Measurements from ENCODE around the gene LRMDA.
"Not testable (repeated sequence)": the region's sequence is repeated elsewhere in the genome, so short reads cannot be mapped to it uniquely, and the experiment has no call there.

Gene LRMDA

GRCh38 chr10:76115471-76116155, 684.2 kb downstream of the LRMDA start:
- no peak for DNase-seq

GRCh38 chr10:76116523-76116922, 685.1 kb downstream of the LRMDA start:
- DNase-seq: no peak

GRCh38 chr10:76117949-76118348, 686.5 kb downstream of the LRMDA start:
- no peak for DNase-seq

- peak in 1 of 2 experiments; percentile 18 for DNase-seq
These were observed 687.6 kb downstream of the LRMDA start for GRCh38 chr10:76119036-76119435.

GRCh38 chr10:76119515-76119914, 688.1 kb downstream of the LRMDA start:
- no peak for DNase-seq

- DNase-seq: no peak
These were observed 690.6 kb downstream of the LRMDA start for GRCh38 chr10:76122056-76122455.

- no peak for DNase-seq
These were observed 692.9 kb downstream of the LRMDA start for GRCh38 chr10:76124280-76124679.

GRCh38 chr10:76125900-76126299, 694.5 kb downstream of the LRMDA start:
- DNase-seq: no peak

GRCh38 chr10:76126607-76127527, 695.4 kb downstream of the LRMDA start:
- no peak for DNase-seq

GRCh38 chr10:76127984-76128589, 696.7 kb downstream of the LRMDA start:
- peak in 1 of 2 experiments; percentile 61 for DNase-seq

- no peak for DNase-seq
These were observed 697.8 kb downstream of the LRMDA start for GRCh38 chr10:76129213-76129612.

- DNase-seq: no peak
These were observed 699.5 kb downstream of the LRMDA start for GRCh38 chr10:76130892-76131291.

GRCh38 chr10:76133597-76134255, 702.3 kb downstream of the LRMDA start:
- DNase-seq: no peak

- no peak for DNase-seq
These were observed 705.5 kb downstream of the LRMDA start for GRCh38 chr10:76136961-76137360.

- no peak for DNase-seq
These were observed 706.9 kb downstream of the LRMDA start for GRCh38 chr10:76138286-76138685.

GRCh38 chr10:76138906-76139305, 707.5 kb downstream of the LRMDA start:
- no peak for DNase-seq

GRCh38 chr10:76139431-76139830, 708.0 kb downstream of the LRMDA start:
- no peak for DNase-seq

GRCh38 chr10:76141376-76141775, 710.0 kb downstream of the LRMDA start:
- DNase-seq: no peak

- DNase-seq: not testable (repeated sequence)
These were observed 716.8 kb downstream of the LRMDA start for GRCh38 chr10:76148217-76148616.

- no peak for DNase-seq
These were observed 717.8 kb downstream of the LRMDA start for GRCh38 chr10:76149182-76149581.

- DNase-seq: peak in 1 of 2 experiments; percentile 29
These were observed 718.2 kb downstream of the LRMDA start for GRCh38 chr10:76149602-76150138.

GRCh38 chr10:76150139-76150875, 718.9 kb downstream of the LRMDA start:
- no peak for DNase-seq

All from NCI-H446 (cell line).